ENCODE data around the gene VASN. TPM values are rescaled to one million over a fixed set of nuclear protein-coding genes. Genes with fewer than 3 reads are reported as not detected.

Gene VASN
- total and polyA plus RNA-seq, 5 donors from 2014 or later = 0.14 to 0.57 TPM; not detected in 3

GRCh38 chr16:4352843-4353242 lies 18.8 kb upstream of the VASN start:
- H3K4me3 Mint-ChIP-seq = peak overlapping the region in 2 of 4 donors; percentile 47 to 93
- ATAC-seq (ENCODE audit: low read depth in 2 of 2) = no peak
- H3K27ac Mint-ChIP-seq = no peak overlapping the region
- no peaks in the 10 kb centered on the region for H3K27me3 ChIP-seq (ENCODE audit: control insufficient read depth, insufficient read depth, low read length)
- no peaks in the 10 kb centered on the region for H3K27me3 Mint-ChIP-seq
- peaks cover 22% of the 10 kb centered on the region for H3K4me1 ChIP-seq (ENCODE audit: control insufficient read depth, insufficient read depth, low read length, poor library complexity, severe bottlenecking)
- H3K4me1 Mint-ChIP-seq = peaks cover 0 to 27% (median 18%) of the 10 kb centered on the region in 4 donors
- H3K9me3 ChIP-seq (ENCODE audit: control insufficient read depth in 2 of 2, low read length in 2 of 2) = no peaks in the 10 kb centered on the region
- peaks cover 3% of the 10 kb centered on the region for H3K36me3 Mint-ChIP-seq
- DNase-seq = no peak
- peaks cover 0 to under 1% (median 0%) of the 10 kb centered on the region in 7 donors for H3K9me3 Mint-ChIP-seq
- no peak overlapping the region for H3K27ac ChIP-seq (ENCODE audit: insufficient read depth, low read length, poor library complexity, severe bottlenecking)
- H3K4me3 ChIP-seq (ENCODE audit: low read depth, low read length) = no peak overlapping the region
- peaks cover 22% of the 10 kb centered on the region for H3K36me3 ChIP-seq (ENCODE audit: control insufficient read depth, insufficient read depth, low read length)

DNA sequence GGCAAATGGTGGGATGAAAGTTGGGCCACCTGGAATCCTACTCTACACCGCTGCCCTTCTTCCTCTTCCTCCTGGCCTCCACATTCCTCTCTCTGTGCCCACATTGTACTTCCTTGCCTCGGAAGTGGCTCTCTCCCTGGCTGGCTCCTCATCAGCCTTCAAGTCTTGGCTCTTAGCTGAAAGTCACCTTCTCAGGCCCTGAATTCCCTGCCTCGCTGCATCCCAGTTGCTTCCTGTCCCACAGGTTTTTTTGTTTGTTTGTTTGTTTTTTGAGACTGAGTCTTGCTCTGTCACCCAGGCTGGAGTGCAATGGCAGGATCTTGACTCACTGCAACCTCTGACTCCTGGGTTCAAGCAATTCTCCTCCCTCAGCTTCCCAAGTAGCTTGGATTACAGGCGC lies 18.0 kb upstream of the VASN start:
- no peak for DNase-seq
- Mint-ChIP-seq H3K27me3 (no peaks in the 10 kb centered on the region), H3K4me1 (peaks cover 0 to 22% (median 11%) of the 10 kb centered on the region in 4 donors), H3K36me3 (peaks cover 3% of the 10 kb centered on the region), H3K4me3 (peak overlapping the region in 2 of 4 donors; percentile 2 to 47), H3K27ac (peak overlapping the region in 2 of 3 donors; percentile 12 to 62), H3K9me3 (peaks cover 0 to 1% (median 0%) of the 10 kb centered on the region in 7 donors)
- Histone ChIP-seq H3K27me3 (ENCODE audit: control insufficient read depth, insufficient read depth, low read length) (no peaks in the 10 kb centered on the region), H3K4me3 (ENCODE audit: low read depth, low read length) (no peak overlapping the region), H3K4me1 (ENCODE audit: control insufficient read depth, insufficient read depth, low read length, poor library complexity, severe bottlenecking) (peaks cover 22% of the 10 kb centered on the region), H3K9me3 (ENCODE audit: control insufficient read depth in 2 of 2, low read length in 2 of 2) (no peaks in the 10 kb centered on the region), H3K27ac (ENCODE audit: insufficient read depth, low read length, poor library complexity, severe bottlenecking) (no peak overlapping the region), H3K36me3 (ENCODE audit: control insufficient read depth, insufficient read depth, low read length) (peaks cover 29% of the 10 kb centered on the region)
- ATAC-seq (ENCODE audit: low read depth in 2 of 2) = no peak

- no peak overlapping the region for H3K27ac Mint-ChIP-seq
- H3K36me3 Mint-ChIP-seq = peaks cover 8% of the 10 kb centered on the region
Measured at GRCh38 chr16:4354512-4355409, 16.9 kb upstream of the VASN start.

GRCh38 chr16:4356820-4357219 lies 14.8 kb upstream of the VASN start:
- no peaks in the 10 kb centered on the region for H3K4me1 ChIP-seq (ENCODE audit: control insufficient read depth, insufficient read depth, low read length, poor library complexity, severe bottlenecking)
- peaks cover 0 to 1% (median 0%) of the 10 kb centered on the region in 7 donors for H3K9me3 Mint-ChIP-seq
- H3K9me3 ChIP-seq (ENCODE audit: control insufficient read depth in 2 of 2, low read length in 2 of 2) = no peaks in the 10 kb centered on the region
- H3K36me3 Mint-ChIP-seq = peaks cover 8% of the 10 kb centered on the region
- H3K27me3 Mint-ChIP-seq = no peaks in the 10 kb centered on the region
- no peak overlapping the region for H3K27ac Mint-ChIP-seq
- peaks cover 51% of the 10 kb centered on the region for H3K36me3 ChIP-seq (ENCODE audit: control insufficient read depth, insufficient read depth, low read length)
- ATAC-seq (ENCODE audit: low read depth in 2 of 2) = no peak
- H3K4me1 Mint-ChIP-seq = peaks cover 0 to 6% (median 2%) of the 10 kb centered on the region in 4 donors
- H3K27me3 ChIP-seq (ENCODE audit: control insufficient read depth, insufficient read depth, low read length) = no peaks in the 10 kb centered on the region
- H3K4me3 ChIP-seq (ENCODE audit: low read depth, low read length) = no peak overlapping the region
- DNase-seq = no peak
- no peak overlapping the region for H3K4me3 Mint-ChIP-seq
- no peak overlapping the region for H3K27ac ChIP-seq (ENCODE audit: insufficient read depth, low read length, poor library complexity, severe bottlenecking)

More at GRCh38 chr16:4354512-4355409, 16.9 kb upstream of the VASN start:
- DNase-seq (no peak), ATAC-seq (ENCODE audit: low read depth in 2 of 2) (no peak)
- Histone ChIP-seq H3K27me3 (ENCODE audit: control insufficient read depth, insufficient read depth, low read length) (no peaks in the 10 kb centered on the region), H3K27ac (ENCODE audit: insufficient read depth, low read length, poor library complexity, severe bottlenecking) (no peak overlapping the region), H3K9me3 (ENCODE audit: control insufficient read depth in 2 of 2, low read length in 2 of 2) (no peaks in the 10 kb centered on the region), H3K4me3 (ENCODE audit: low read depth, low read length) (no peak overlapping the region), H3K4me1 (ENCODE audit: control insufficient read depth, insufficient read depth, low read length, poor library complexity, severe bottlenecking) (peaks cover 17% of the 10 kb centered on the region), H3K36me3 (ENCODE audit: control insufficient read depth, insufficient read depth, low read length) (peaks cover 34% of the 10 kb centered on the region)
- Mint-ChIP-seq H3K27me3 (no peaks in the 10 kb centered on the region), H3K4me3 (no peak overlapping the region), H3K4me1 (peaks cover 0 to 22% (median 11%) of the 10 kb centered on the region in 4 donors), H3K9me3 (peaks cover 0 to 1% (median 0%) of the 10 kb centered on the region in 7 donors)

DNA sequence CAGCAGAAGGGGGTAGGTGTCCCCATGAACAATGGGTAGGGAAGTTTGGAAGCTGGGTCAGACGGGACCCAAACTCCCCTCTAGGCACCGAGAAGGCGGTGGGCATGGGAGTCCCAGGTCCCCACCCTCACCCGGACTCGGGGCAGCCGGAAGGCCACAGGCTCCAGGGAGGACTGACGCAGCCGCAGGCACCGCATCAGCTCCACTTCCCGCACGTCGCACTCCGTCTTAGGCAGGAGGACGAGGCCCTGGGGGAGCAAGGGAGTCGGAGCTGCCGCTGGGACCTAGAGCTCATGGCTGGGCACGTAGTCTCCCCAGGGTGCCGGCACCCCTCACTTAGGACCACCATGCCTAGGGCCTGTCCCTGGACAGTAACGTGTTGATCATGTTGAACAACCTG lies 13.4 kb upstream of the VASN start:
- Histone ChIP-seq H3K27me3 (ENCODE audit: control insufficient read depth, insufficient read depth, low read length) (no peaks in the 10 kb centered on the region), H3K4me1 (ENCODE audit: control insufficient read depth, insufficient read depth, low read length, poor library complexity, severe bottlenecking) (no peaks in the 10 kb centered on the region), H3K9me3 (ENCODE audit: control insufficient read depth in 2 of 2, low read length in 2 of 2) (no peaks in the 10 kb centered on the region), H3K27ac (ENCODE audit: insufficient read depth, low read length, poor library complexity, severe bottlenecking) (no peak overlapping the region), H3K36me3 (ENCODE audit: control insufficient read depth, insufficient read depth, low read length) (peaks cover 63% of the 10 kb centered on the region), H3K4me3 (ENCODE audit: low read depth, low read length) (no peak overlapping the region)
- DNase-seq = no peak
- Mint-ChIP-seq H3K36me3 (peaks cover 12% of the 10 kb centered on the region), H3K4me3 (no peak overlapping the region), H3K27ac (no peak overlapping the region), H3K27me3 (no peaks in the 10 kb centered on the region), H3K9me3 (peaks cover 0 to 1% (median 0%) of the 10 kb centered on the region in 7 donors), H3K4me1 (peaks cover 0 to 6% (median 2%) of the 10 kb centered on the region in 4 donors)
- no peak for ATAC-seq (ENCODE audit: low read depth in 2 of 2)

DNA sequence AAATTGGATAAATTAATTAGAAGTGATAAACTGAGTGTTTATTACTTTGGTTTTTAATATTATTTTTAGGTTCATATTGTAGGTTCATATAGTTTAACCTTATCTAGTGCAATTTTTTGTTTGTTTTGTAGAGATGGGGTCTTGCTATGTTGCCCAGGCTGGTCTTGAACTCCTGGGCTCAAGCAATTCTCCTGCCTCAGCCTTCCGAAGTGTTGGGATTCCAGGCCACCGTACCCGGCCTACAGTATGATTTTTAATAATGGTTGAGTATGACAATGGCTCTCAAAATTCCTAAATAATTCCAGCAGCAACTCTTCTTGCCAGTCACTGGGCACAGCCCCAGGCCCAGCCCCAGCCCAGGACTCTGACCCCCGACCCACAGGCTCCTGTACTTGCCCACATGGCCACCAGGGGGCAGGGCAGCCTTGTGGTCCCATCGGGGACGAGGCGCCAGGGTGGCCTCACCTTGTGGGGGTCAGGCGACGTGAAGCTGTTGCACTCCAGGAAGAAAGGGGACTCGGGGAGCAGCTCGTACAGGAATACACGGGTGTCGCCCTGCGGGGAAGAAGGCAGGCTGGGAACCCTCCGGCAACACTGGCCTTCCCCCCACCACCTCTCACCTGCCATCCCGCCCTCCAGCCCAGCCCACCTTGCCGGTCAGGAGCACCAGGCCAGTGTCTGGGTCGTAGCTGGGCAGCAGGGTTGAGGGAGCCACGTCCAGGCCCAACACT lies 12.7 kb upstream of the VASN start:
- peak; percentile 59 to 73 for ATAC-seq (ENCODE audit: low read depth in 2 of 2)
- Histone ChIP-seq H3K9me3 (ENCODE audit: control insufficient read depth in 2 of 2, low read length in 2 of 2) (no peaks in the 10 kb centered on the region), H3K4me3 (ENCODE audit: low read depth, low read length) (no peak overlapping the region), H3K4me1 (ENCODE audit: control insufficient read depth, insufficient read depth, low read length, poor library complexity, severe bottlenecking) (no peaks in the 10 kb centered on the region), H3K36me3 (ENCODE audit: control insufficient read depth, insufficient read depth, low read length) (peaks cover 68% of the 10 kb centered on the region), H3K27me3 (ENCODE audit: control insufficient read depth, insufficient read depth, low read length) (no peaks in the 10 kb centered on the region), H3K27ac (ENCODE audit: insufficient read depth, low read length, poor library complexity, severe bottlenecking) (no peak overlapping the region)
- Mint-ChIP-seq H3K27ac (peak overlapping the region in 2 of 3 donors; percentile 43 to 83), H3K27me3 (no peaks in the 10 kb centered on the region), H3K9me3 (peaks cover 0 to 1% (median 0%) of the 10 kb centered on the region in 7 donors), H3K4me1 (peaks cover 0 to 3% (median under 1%) of the 10 kb centered on the region in 4 donors), H3K36me3 (peaks cover 15% of the 10 kb centered on the region), H3K4me3 (no peak overlapping the region)
- DNase-seq = peak; percentile 47 to 63 (median 53)

- ATAC-seq (ENCODE audit: low read depth in 2 of 2) = no peak
- no peak overlapping the region for H3K4me3 ChIP-seq (ENCODE audit: low read depth, low read length)
- H3K4me1 ChIP-seq (ENCODE audit: control insufficient read depth, insufficient read depth, low read length, poor library complexity, severe bottlenecking) = no peaks in the 10 kb centered on the region
- H3K9me3 ChIP-seq (ENCODE audit: control insufficient read depth in 2 of 2, low read length in 2 of 2) = no peaks in the 10 kb centered on the region
- H3K9me3 Mint-ChIP-seq = peaks cover 0 to 1% (median 0%) of the 10 kb centered on the region in 7 donors
- no peak overlapping the region for H3K4me3 Mint-ChIP-seq
- peaks cover 71% of the 10 kb centered on the region for H3K36me3 ChIP-seq (ENCODE audit: control insufficient read depth, insufficient read depth, low read length)
- no peaks in the 10 kb centered on the region for H3K27me3 ChIP-seq (ENCODE audit: control insufficient read depth, insufficient read depth, low read length)
- H3K36me3 Mint-ChIP-seq = peaks cover 12% of the 10 kb centered on the region
- no peak for DNase-seq
- peaks cover 0 to 3% (median 0%) of the 10 kb centered on the region in 4 donors for H3K4me1 Mint-ChIP-seq
- H3K27me3 Mint-ChIP-seq = no peaks in the 10 kb centered on the region
- H3K27ac ChIP-seq (ENCODE audit: insufficient read depth, low read length, poor library complexity, severe bottlenecking) = no peak overlapping the region
- no peak overlapping the region for H3K27ac Mint-ChIP-seq
Measured at GRCh38 chr16:4359914-4360313, 11.7 kb upstream of the VASN start.
